HepG2 (cell line): ENCODE data around the gene FOXP3. TPM values are rescaled to one million over a fixed set of nuclear protein-coding genes. Genes with fewer than 3 reads are reported as not detected.

ENCODE experiments used
- ATAC-seq: fragments of 200-7000 bp; cut with Tn5 transposase; 3 replicates; pipeline ENCODE4 v1.9.1; 2020; ENCODE audit warnings: mild to moderate bottlenecking, moderate library complexity
- BruUV-seq: library from RNA; stranded (reverse); fragments of 400-500 nt; replicated peaks from 2 replicates; lab custom pipeline; 2021; lab: Mats Ljungman, UMichigan
- CTCF ChIA-PET: fragments of 300-600 bp; formaldehyde crosslinking; extraction: SDS; loops from one replicate; lab custom pipeline; 2021; ENCODE audit warnings: low total read pairs, inconsistent platforms, low intra/inter-chr PET ratio; lab: Yijun Ruan, JAX
- POLR2A ChIA-PET: fragments of 350-600 bp; sonication (Branson Sonifier 250); formaldehyde crosslinking; loops from one replicate; lab custom pipeline; 2020; ENCODE audit warnings: antibody characterized with exemption, inconsistent platforms; lab: Yijun Ruan, JAX
- DNase-seq: peaks from one replicate; pipeline ENCODE4 v3.0.0-alpha.2; 2015; ENCODE audit warnings: low spot score
- FAIRE-seq: peaks from 3 replicates; lab custom pipeline; 2011; peaks lifted over from hg19 to GRCh38; lab: Jason Lieb, UNC
- H2AFZ ChIP-seq: one replicate; pipeline ENCODE4 v1.6.1; 2011; ENCODE audit warnings: low read length, inconsistent platforms
- H3K27ac ChIP-seq: fragments of 300-600 bp; 3 replicates; pipeline ENCODE4 v1.8.0; 2011; ENCODE audit warnings: mixed run types, mild to moderate bottlenecking, mixed read lengths, low read length, inconsistent platforms; ENCODE audit not compliant: insufficient read depth; ENCODE audit errors: extremely low read length
- H3K27me3 ChIP-seq, 2 experiments: fragments of 200-600 bp in 1 of 2; 2 replicates in 1 of 2; 3 replicates in 1 of 2; pipeline versions ENCODE4 v1.6.0 to v1.8.0; 2011; ENCODE audit warnings: low read length in 2 of 2, mild to moderate bottlenecking in 2 of 2, moderate library complexity in 2 of 2, inconsistent platforms in 1 of 2; ENCODE audit not compliant: insufficient read depth in 2 of 2, control insufficient read depth in 1 of 2
- H3K36me3 ChIP-seq, 2 experiments: fragments of 200-600 bp in 1 of 2; replicated peaks in 1 of 2; 2 replicates in 1 of 2; 3 replicates in 1 of 2; pipeline versions ENCODE4 v1.5.1 to v1.8.0; 2011; ENCODE audit warnings: low read length in 2 of 2, inconsistent platforms in 1 of 2; ENCODE audit not compliant: insufficient read depth in 2 of 2, control insufficient read depth in 1 of 2
- H3K4me1 ChIP-seq: 2 replicates; pipeline ENCODE4 v1.5.1; 2012; ENCODE audit warnings: low read length, inconsistent platforms; ENCODE audit not compliant: insufficient read depth
- H3K4me2 ChIP-seq: 2 replicates; pipeline ENCODE4 v1.6.0; 2011; ENCODE audit warnings: low read depth, low read length, inconsistent platforms
- H3K4me3 ChIP-seq, 3 experiments: fragments of 200-600 bp in 1 of 3; sonication (generic), shearing (Covaris generic) in 1 of 3; replicated peaks in 1 of 3; 2 replicates each; pipeline ENCODE4 v1.5.1; 2011 to 2016; ENCODE audit warnings: low read length in 3 of 3, inconsistent platforms in 2 of 3, low read depth in 2 of 3, mild to moderate bottlenecking in 2 of 3, control low read depth in 1 of 3, mixed read lengths in 1 of 3; ENCODE audit not compliant: insufficient read depth in 1 of 3
- H3K79me2 ChIP-seq: one replicate; pipeline ENCODE4 v1.6.1; 2011; ENCODE audit warnings: low read length, inconsistent platforms; ENCODE audit not compliant: insufficient read depth
- H3K9ac ChIP-seq: 2 replicates; pipeline ENCODE4 v1.6.0; 2011; ENCODE audit warnings: mild to moderate bottlenecking, low read depth, low read length, inconsistent platforms; ENCODE audit not compliant: insufficient read depth
- H3K9me3 ChIP-seq: 2 replicates; pipeline ENCODE4 v1.5.1; 2012; ENCODE audit warnings: mild to moderate bottlenecking, low read length
- H4K20me1 ChIP-seq: 2 replicates; pipeline ENCODE4 v1.6.0; 2011; ENCODE audit warnings: inconsistent platforms, mild to moderate bottlenecking, low read length, moderate library complexity; ENCODE audit not compliant: insufficient read depth
- LBX2 ChIP-seq: sonication (generic); formaldehyde crosslinking; IDR thresholded peaks from 2 replicates; pipeline ENCODE4 v1.5.0; 2020; ENCODE audit warnings: missing genetic modification reagents, mild to moderate bottlenecking, borderline replicate concordance
- SETDB1 ChIP-seq: sonication (generic); formaldehyde crosslinking; IDR thresholded peaks from 2 replicates; pipeline ENCODE4 v1.5.1; 2020; ENCODE audit warnings: missing genetic modification reagents, mild to moderate bottlenecking, borderline replicate concordance
- ZNF687 ChIP-seq: sonication (generic); formaldehyde crosslinking; IDR thresholded peaks from 2 replicates; pipeline ENCODE4 v1.5.1; 2020; ENCODE audit warnings: mild to moderate bottlenecking, missing genetic modification reagents, moderate library complexity
- ZNF720 ChIP-seq: sonication (generic); formaldehyde crosslinking; IDR thresholded peaks from 2 replicates; pipeline ENCODE4 v1.4.0; 2020; ENCODE audit warnings: missing genetic modification reagents
- WGBS: methylation state at CpG from one replicate; pipeline ENCODE4 v1.1.6; 2017; ENCODE audit warnings: low lambda C conversion rate; 5-methylcytosine and 5-hydroxymethylcytosine counted together
- in situ Hi-C: cut with HindIII; loops from 2 replicates; pipeline ENCODE4 v1.10.0; 2017; ENCODE audit warnings: low pct_unique_long_range_greater_than_20kb; ENCODE audit not compliant: extremely low pct_ligation_motif_present
- intact Hi-C: fragments of 100-400 bp; cut with micrococcal nuclease; formaldehyde crosslinking; loops from one replicate; pipeline ENCODE4 v1.10.0; 2022; ENCODE audit not compliant: unreplicated experiment
- polyA plus RNA-seq, 8 experiments: library from polyadenylated mRNA; depleted of rRNA in 3 of 8; stranded (reverse) in 7 of 8; unstranded in 1 of 8; fragments of >200 nt; fragmentation: Illumina TruSeq in 4 of 8; extraction: Trizol in 4 of 8; gene quantifications; 2 replicates each; pipeline versions ENCODE4 v1.2.1 to v1.2.3, GENCODE V29; 2011 to 2016; ENCODE audit warnings: low read depth in 4 of 8, missing spikeins in 1 of 8, mixed read lengths in 1 of 8; ENCODE audit not compliant: insufficient read depth in 1 of 8
- total RNA-seq, 5 experiments: library from RNA; depleted of rRNA; stranded (reverse); fragments of >200 nt; fragmentation: Illumina TruSeq; extraction: Trizol; gene quantifications; 2 replicates each; pipeline ENCODE4 v1.2.3, GENCODE V29; 2016; ENCODE audit warnings: low read depth in 1 of 5

The FOXP3 gene
- total and polyA plus RNA-seq, 2 of the 13 experiments (the other 11 are each of a cell fraction or from before 2014, with no cell fraction given), result 0.04 TPM; not detected in 1

GRCh38 chrX:49258749-49259124, 5.8 kb downstream of the FOXP3 start:
- H3K4me1 ChIP-seq, result peaks cover 11% of the 10 kb centered on the region
- ChIA-PET POLR2A (interaction anchor here (1.8 kb wide), 1 partner anchor 10 kb away, joined by 6 read pairs; the partner anchor contains the start of gene PPP1R3F), CTCF (no interaction called here)
- peak; percentile 1 for DNase-seq
- 25% methylated on average over 1 of the region's 5 CpGs for WGBS
- no peaks in the 10 kb centered on the region for H3K36me3 ChIP-seq
- no peaks in the 10 kb centered on the region for H3K79me2 ChIP-seq
- peak; percentile 80 for ATAC-seq
- in situ Hi-C loops (no loop called here), intact Hi-C loops (no loop called here)
- H2AFZ ChIP-seq, result no peak overlapping the region
- TF ChIP-seq ZNF687 (CRISPR knock-in tag) (0 out of 2 replicates have a peak, but pooled peaks have one; percentile 6), LBX2 (CRISPR knock-in tag) (no peak), ZNF720 (CRISPR knock-in tag) (no peak), SETDB1 (CRISPR knock-in tag) (no peak)
- no TSS peak for BruUV-seq
- H3K9me3 ChIP-seq, result no peaks in the 10 kb centered on the region
- H3K27ac ChIP-seq, result no peak overlapping the region
- H3K4me2 ChIP-seq, result peak overlapping the region; percentile 23; the same call in 1 of the 2 replicates
- no peaks in the 10 kb centered on the region for H3K27me3 ChIP-seq
- no peaks in the 10 kb centered on the region for H4K20me1 ChIP-seq
- no peak overlapping the region for H3K4me3 ChIP-seq
- peak; percentile 76 for FAIRE-seq
- H3K9ac ChIP-seq, result no peak overlapping the region
